Measurements from ENCODE around the gene RGS12.

GRCh38 chr4:3307486-3307885 is 14.7 kb downstream of the RGS12 start:
- TF ChIP-seq CTCF (conservative IDR thresholded peaks at IDR 0.05; ENCODE audit: low read depth, low read length) (no peak), EZH2 (IDR thresholded peaks at IDR 0.05; ENCODE audit: borderline replicate concordance, low read depth, low read length, poor library complexity, severe bottlenecking) (no peak)

Measured in A673 (cell line).